A673 (cell line): ENCODE measurements around the gene GSG1L2. TPM values are rescaled to one million over a fixed set of nuclear protein-coding genes. Genes with fewer than 3 reads are reported as not detected.

ENCODE experiments used
- BruUV-seq: library from RNA; stranded (reverse); fragments of 400-500 nt; replicated peaks from 2 replicates; lab custom pipeline; 2021; lab: Mats Ljungman, UMichigan
- CTCF ChIA-PET: fragments of 300-600 bp; sonication (Branson Sonifier 250); formaldehyde crosslinking; loops from one replicate; lab custom pipeline; 2022; ENCODE audit warnings: antibody characterized with exemption; lab: Charles Lee
- POLR2A ChIA-PET: fragments of 300-600 bp; sonication (Branson Sonifier 250); formaldehyde crosslinking; loops from one replicate; lab custom pipeline; 2022; ENCODE audit warnings: antibody characterized with exemption; ENCODE audit not compliant: low non-redundant PET; lab: Charles Lee
- DNase-seq: peaks from one replicate; pipeline ENCODE4 v3.0.0-alpha.2; 2015; ENCODE audit warnings: low spot score
- H3K27ac ChIP-seq: fragments of 200-600 bp; sonication (generic); 2 replicates; pipeline ENCODE4 v1.5.1; 2016; ENCODE audit warnings: mixed run types, low read depth, mild to moderate bottlenecking, mixed read lengths, antibody characterized with exemption, low read length; ENCODE audit not compliant: poor library complexity, severe bottlenecking
- H3K27me3 ChIP-seq: fragments of 200-600 bp; sonication (generic); replicated peaks from 2 replicates; pipeline ENCODE4 v1.6.1; 2017; ENCODE audit warnings: mixed run types, low read depth, mild to moderate bottlenecking, mixed read lengths, antibody characterized with exemption, low read length; ENCODE audit not compliant: insufficient read depth, poor library complexity
- H3K36me3 ChIP-seq: fragments of 200-600 bp; sonication (generic); 2 replicates; pipeline ENCODE4 v1.6.1; 2016; ENCODE audit warnings: mixed run types, mild to moderate bottlenecking, mixed read lengths, antibody characterized with exemption, low read length; ENCODE audit not compliant: insufficient read depth, poor library complexity, severe bottlenecking
- H3K4me1 ChIP-seq: fragments of 200-600 bp; sonication (generic); 2 replicates; pipeline ENCODE4 v1.6.1; 2017; ENCODE audit warnings: mixed run types, mild to moderate bottlenecking, mixed read lengths, antibody characterized with exemption, low read length; ENCODE audit not compliant: insufficient read depth, poor library complexity, severe bottlenecking
- H3K4me3 ChIP-seq: fragments of 200-600 bp; sonication (generic); 2 replicates; pipeline ENCODE4 v1.5.1; 2016; ENCODE audit warnings: low read depth, mixed run types, mild to moderate bottlenecking, mixed read lengths, low read length; ENCODE audit not compliant: poor library complexity, severe bottlenecking
- H3K9me3 ChIP-seq: fragments of 200-600 bp; sonication (generic); 2 replicates; pipeline ENCODE4 v1.6.1; 2016; ENCODE audit warnings: mixed run types, low read depth, mild to moderate bottlenecking, mixed read lengths, antibody characterized with exemption, low read length; ENCODE audit not compliant: poor library complexity, severe bottlenecking
- CTCF ChIP-seq: fragments of 300-800, 200-600 bp; sonication (generic); conservative IDR thresholded peaks from 2 replicates; pipeline ENCODE4 v1.5.1; 2017; ENCODE audit warnings: low read depth, mild to moderate bottlenecking, antibody characterized with exemption, low read length, moderate library complexity, mixed read lengths
- EZH2 ChIP-seq: fragments of 200-600 bp; sonication (generic); IDR thresholded peaks from 2 replicates; pipeline ENCODE4 v1.6.1; 2017; ENCODE audit warnings: borderline replicate concordance, low read depth, mild to moderate bottlenecking, mixed read lengths, antibody characterized with exemption, low read length; ENCODE audit not compliant: poor library complexity, severe bottlenecking
- intact Hi-C: fragments of 100-400 bp; cut with micrococcal nuclease; formaldehyde crosslinking; loops from one replicate; pipeline ENCODE4 v1.10.0; 2022; ENCODE audit not compliant: unreplicated experiment
- total RNA-seq: library from RNA; stranded (reverse); gene quantifications from 2 replicates; pipeline ENCODE4 v1.2.3, GENCODE V29; 2021

Gene GSG1L2
- total RNA-seq, 1 experiment from 2014 or later = not detected

GRCh38 chr17:9780552-9780951 is 41.3 kb downstream of the GSG1L2 start:
- no peaks in the 10 kb centered on the region for H3K36me3 ChIP-seq
- no peak overlapping the region for H3K27ac ChIP-seq
- H3K4me3 ChIP-seq = no peak overlapping the region
- ChIA-PET POLR2A (no interaction called here), CTCF (no interaction called here)
- no peaks in the 10 kb centered on the region for H3K9me3 ChIP-seq
- DNase-seq = no peak
- H3K4me1 ChIP-seq = no peaks in the 10 kb centered on the region
- H3K27me3 ChIP-seq = peaks cover 57% of the 10 kb centered on the region
- intact Hi-C loops = no loop called here
- TF ChIP-seq EZH2 (no peak), CTCF (no peak)
- no TSS peak for BruUV-seq

GRCh38 chr17:9776911-9777310 is 45.0 kb downstream of the GSG1L2 start:
- intact Hi-C loops = no loop called here
- DNase-seq = no peak
- Histone ChIP-seq H3K4me3 (no peak overlapping the region), H3K9me3 (no peaks in the 10 kb centered on the region), H3K27ac (no peak overlapping the region), H3K27me3 (peaks cover 48% of the 10 kb centered on the region), H3K4me1 (no peaks in the 10 kb centered on the region), H3K36me3 (no peaks in the 10 kb centered on the region)
- CTCF ChIA-PET = no interaction called here
- no TSS peak for BruUV-seq
- TF ChIP-seq CTCF = no peak
- TF ChIP-seq EZH2 = no peak
- POLR2A ChIA-PET = no interaction called here

GRCh38 chr17:9772658-9773057 is 49.2 kb downstream of the GSG1L2 start:
- H3K9me3 ChIP-seq = no peaks in the 10 kb centered on the region
- H3K27ac ChIP-seq = no peak overlapping the region
- intact Hi-C loops = no loop called here
- H3K27me3 ChIP-seq = peaks cover 24% of the 10 kb centered on the region
- POLR2A ChIA-PET = no interaction called here
- no peaks in the 10 kb centered on the region for H3K36me3 ChIP-seq
- no peak for DNase-seq
- CTCF ChIA-PET = interaction anchor here (0.6 kb wide), 1 partner anchor 196 kb away, joined by 4 read pairs; no protein-coding TSS in a partner anchor
- no peak for TF ChIP-seq EZH2
- TF ChIP-seq CTCF = no peak
- H3K4me1 ChIP-seq = no peaks in the 10 kb centered on the region
- BruUV-seq = no TSS peak
- no peak overlapping the region for H3K4me3 ChIP-seq
